Activated CD4-positive, alpha-beta T cell treated with anti-CD3 and anti-CD28 coated beads, Interleukin-2, amount 50 U/mL, for 24 hours (primary cell): ENCODE results near the gene WDR36.

Experiments
- DNase-seq, 2 donors: peaks; one replicate each; pipeline ENCODE4 v3.0.0-alpha.2; 2020; ENCODE audit warnings: low read depth in 1 of 2, low spot score in 1 of 2

Gene WDR36

DNA sequence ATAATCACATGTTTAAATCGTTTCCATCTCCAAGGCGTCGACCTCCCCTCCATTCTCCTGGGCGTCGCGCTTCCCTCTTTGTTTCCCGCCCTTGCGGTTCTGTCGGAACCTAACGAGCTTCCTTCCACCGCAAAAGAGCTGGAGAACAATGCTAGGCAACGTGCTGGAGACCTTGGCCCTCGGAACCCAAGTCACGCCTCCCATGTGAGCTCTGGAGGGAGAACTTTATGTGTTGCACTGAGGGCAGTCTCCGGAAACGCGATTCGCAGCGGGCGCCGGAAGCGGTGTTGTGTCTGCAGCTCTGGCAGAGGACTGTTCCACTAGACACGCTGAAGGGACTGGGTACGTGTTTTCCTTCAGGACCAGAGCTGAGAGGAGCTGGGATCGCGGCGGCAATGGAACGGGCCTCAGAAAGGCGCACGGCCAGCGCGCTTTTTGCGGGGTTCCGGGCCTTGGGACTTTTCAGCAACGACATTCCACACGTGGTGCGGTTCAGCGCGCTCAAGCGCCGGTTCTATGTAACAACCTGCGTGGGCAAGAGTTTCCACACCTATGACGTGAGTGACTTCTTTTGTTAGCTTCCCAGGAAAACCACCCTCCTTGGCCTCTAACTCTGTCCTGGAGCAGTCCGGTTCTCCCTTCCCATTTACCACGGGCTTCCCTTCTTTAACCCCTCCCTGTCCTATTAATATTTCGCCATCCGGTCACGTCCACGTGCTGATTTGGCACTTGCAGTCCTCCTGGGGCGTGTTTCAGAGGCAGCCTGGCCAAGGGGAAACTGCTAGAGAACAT is at the start of gene WDR36:
Gene WDR36, plus strand, starts transcription at position 287 of the 792 bp plus-strand sequence. Its CDS starts 109 bp downstream, at position 396.
- peak; percentile 82 to 90 for DNase-seq

DNA sequence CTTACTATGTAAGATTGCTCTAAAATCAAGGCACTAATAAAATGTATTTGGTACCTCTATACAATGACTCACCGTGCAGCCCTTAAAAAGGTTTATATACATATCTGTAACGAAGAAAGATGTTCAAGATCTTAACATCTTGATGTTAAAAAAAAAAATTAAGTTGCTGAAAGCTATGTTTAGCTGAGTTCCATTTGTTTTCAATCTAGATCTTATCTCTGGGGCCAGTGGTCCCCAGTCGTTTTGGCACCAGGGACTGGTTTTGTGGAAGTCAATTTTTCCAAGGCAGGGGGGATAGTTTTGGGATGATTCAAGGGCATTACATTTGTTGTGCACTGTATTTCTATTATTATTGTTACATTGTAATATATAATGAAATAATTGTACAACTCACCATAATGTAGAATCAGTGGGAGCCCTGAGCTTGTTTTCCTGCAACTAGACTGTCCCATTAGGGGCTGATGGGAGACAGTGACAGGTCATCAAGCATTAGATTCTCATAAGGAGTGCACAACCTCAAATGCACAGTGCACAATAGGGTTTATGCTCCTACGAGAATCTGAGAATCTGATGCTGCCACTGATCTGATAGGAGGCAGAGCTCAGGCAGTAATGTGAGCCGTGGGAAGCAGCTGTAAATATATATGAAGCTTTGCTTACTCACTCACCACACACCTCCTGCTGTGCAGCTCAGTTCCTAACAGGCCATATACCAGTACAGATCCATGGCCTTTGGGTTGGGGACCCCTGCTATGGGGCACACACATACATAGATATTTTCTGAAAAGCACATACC is 48.2 kb upstream of the WDR36 start:
- DNase-seq = no peak

DNA sequence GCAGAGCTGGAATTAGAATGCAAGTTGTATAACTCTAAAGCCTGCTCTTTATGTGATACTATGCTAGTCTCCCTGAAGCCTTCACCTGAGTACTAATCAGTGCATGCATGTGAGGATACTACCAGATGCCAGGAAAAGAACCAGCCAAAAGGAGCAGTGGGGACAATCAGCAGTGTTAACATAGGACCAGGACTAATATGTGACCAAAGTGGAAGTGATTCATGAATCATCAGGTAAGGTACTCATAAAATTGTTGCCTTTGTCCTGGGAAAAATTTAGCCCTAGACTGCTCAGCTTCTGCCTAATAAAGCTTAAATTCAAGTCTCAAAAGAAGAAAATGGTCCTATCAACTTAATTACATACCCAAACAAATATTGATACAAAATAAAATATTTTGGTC is 34.1 kb upstream of the WDR36 start:
- no peak for DNase-seq

DNA sequence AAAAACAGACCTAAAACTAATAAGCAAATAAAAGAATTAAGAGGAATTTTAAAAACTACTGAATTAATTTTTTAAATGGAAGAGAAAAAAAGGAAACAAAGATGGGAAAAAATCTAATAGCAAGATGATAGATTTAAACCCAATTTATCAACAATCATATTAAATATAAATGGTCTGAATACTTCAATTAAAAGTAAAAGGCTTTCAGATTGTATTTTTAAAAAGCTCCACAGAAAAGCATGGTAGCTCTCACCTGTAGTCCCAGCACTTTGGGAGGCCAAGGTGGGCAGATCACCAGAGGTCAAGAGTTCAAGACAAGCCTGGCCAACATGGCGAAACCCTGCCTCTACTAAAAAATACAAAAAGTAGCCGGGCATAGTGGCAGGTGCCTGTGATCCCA is 32.0 kb upstream of the WDR36 start:
- no peak for DNase-seq

DNA sequence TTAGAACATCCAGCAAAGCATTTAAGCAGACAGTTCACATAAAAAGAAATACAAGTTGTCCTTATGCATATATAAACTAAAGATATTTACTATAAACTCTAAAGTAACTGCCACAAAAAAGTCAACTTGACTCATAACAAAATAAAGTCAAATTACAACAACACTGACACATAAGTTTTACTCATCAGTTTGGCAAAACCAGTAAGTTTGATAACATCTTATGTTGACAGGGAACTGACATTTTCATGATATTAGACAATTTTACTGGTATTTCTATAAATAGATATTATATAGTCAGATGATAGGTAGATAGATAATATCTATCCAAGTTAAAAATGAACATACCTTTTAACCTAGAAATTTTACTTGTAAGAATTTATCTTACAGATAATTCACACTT is 30.5 kb upstream of the WDR36 start:
- no peak for DNase-seq

DNA sequence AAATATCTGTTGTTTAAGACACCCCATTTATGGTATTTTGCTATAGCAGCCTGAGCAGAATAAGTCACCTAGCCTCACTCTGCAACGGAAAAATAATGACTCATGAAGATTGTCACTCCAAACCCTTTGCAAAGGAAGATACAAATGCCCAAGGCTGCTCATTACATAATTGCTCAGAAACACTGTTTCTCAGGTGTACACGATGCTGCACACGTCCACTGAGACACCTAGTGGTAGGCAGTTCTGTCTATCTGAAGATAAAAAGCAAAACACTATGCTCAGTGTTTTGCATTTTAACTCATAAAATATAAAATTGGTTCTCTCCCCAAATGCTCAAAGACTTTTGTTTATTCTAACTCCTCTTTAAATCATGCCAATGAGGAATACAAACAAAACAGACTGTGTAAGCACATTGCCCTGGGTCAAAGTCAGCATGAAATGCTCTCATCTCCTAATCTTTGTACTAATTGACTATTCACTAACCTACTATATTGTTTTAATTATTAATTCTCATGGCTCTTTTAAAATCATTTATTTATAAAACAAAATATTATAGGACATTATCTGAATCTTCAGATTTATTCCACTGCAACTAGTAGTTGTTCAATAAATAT is 28.3 kb upstream of the WDR36 start:
- DNase-seq = no peak

DNA sequence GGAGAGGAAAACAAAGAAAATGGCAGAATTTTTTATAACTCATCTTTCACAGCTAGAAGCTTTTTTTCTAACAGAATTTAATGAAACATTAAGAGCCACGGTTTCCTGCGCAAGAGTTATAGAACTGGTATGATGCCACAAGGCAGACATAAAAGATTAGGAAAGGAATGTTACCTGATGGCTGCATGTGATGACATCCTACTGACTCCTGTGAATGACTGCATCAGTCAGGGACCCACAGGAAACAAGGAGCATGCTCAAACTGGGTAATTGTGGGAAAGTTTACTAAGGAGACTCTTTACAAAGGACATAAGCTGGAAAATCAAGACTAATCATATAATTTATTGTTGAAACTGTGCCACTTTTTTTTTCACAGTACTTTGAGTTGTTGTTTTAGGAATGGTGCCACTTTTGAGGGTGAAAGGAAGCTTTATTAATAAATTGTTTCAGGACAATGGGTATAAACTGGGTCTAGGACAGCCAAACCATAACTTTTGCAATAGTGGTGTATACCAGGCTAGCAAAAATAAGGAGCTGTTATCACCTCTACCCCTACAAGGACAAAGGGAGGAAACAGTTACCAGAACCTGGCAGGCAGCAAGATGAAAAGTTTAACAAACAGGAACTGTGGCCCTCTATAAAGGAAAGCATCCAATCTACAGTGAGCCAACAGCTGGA is 25.7 kb upstream of the WDR36 start:
- DNase-seq = no peak

DNA sequence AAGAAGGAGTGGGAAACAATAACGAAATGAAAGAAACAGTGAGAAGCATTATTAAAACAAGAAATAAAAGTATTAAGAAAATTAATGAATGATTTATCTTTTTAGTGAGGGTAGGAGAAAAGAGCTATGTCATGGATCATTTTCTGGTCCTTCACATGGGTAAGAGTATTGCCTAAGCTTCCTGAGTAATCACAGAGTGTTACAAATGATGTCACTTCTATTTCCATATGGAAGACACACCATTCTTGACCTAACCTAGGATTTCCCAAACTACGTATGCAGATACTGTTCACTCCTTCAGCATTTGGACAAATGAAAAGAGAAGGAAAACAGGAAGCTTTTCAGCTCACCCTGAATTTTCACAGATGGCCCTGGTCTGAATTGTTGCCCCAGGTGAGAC is 23.9 kb upstream of the WDR36 start:
- no peak for DNase-seq

DNA sequence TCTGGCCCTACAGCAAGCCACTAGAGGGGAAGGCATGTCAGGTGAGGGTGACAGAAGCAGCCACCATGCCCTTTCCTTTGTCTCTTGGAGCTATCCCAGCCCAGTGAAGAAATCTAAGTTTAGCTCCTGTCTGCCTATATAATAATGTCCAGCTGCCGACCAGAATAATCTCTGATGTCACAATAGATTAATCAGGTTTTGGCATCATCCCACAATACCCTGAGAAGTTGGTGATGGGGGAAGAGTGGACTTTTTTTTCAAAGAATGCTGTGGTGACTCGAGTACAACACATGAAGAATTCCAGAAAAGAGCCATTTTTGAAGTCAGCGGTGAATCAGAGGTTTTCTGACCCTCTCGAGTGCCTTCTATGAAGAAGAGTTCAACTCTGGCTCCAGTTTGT is 22.3 kb upstream of the WDR36 start:
- no peak for DNase-seq

DNA sequence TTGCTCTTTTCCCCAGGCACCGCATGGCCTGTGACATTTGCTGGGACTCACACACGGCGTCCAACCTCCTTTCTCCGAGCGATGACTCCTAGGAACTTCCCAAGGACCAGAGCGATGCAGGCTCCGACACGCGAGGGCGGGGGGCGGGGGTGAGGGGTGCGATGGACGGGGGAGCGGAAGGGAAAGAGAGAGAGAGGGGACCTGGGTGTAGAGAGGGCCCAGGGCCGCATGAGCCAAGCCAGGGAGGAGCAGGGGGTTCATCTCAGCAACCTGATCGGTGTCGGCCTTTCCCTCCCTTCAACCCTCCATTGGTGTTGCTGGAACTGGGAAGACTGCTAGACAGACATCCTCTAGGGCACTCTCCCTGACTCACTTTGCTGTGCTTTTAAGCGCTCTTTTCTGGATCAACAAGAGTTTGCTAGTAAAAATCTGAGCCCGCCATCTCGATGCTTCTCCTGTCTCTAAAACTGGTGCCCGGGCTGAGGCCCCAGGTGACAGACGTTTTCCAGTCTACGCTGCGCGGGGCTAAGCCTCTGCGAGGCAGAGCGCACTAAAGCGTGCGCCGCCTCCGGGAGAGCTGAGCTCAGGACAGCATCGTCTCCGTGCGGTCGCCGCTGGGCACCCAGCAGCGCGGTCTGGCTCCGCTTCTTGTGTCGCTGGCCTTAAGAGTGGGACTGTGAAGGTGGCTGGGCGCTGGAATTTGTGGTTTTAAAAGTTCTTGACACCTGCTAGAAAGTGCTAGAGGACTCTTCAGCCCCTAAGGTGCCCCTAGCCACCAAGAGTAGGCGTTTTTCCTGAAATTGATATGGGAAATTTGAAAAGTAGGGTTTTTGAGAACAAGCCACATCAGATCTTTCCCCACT is 21.6 kb upstream of the WDR36 start:
- no peak for DNase-seq

DNA sequence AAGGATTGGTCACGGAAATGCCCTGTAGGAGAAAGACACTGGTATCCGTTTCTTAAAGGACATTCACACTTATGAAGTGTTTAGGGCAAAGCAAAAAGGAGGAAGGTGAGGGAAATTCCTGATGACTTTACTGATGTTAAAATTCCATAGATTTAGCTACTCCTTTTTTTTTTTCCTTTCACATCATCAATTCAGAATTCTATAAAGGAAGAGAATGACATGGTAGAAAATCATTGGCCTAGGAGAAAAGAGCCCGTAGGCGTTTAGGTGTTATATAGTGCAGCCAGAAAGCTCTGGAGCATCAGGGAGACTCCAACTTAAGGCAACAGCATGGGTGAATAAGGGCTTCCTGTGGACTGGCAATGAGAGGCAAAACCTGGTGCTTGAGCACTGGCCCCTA is 20.7 kb upstream of the WDR36 start, which contains the start of gene TSLP:
Gene TSLP, plus strand, starts transcription at position 301 of the 400 bp plus-strand sequence. CDS start 178 bp downstream, outside the sequence.
- no peak for DNase-seq

DNA sequence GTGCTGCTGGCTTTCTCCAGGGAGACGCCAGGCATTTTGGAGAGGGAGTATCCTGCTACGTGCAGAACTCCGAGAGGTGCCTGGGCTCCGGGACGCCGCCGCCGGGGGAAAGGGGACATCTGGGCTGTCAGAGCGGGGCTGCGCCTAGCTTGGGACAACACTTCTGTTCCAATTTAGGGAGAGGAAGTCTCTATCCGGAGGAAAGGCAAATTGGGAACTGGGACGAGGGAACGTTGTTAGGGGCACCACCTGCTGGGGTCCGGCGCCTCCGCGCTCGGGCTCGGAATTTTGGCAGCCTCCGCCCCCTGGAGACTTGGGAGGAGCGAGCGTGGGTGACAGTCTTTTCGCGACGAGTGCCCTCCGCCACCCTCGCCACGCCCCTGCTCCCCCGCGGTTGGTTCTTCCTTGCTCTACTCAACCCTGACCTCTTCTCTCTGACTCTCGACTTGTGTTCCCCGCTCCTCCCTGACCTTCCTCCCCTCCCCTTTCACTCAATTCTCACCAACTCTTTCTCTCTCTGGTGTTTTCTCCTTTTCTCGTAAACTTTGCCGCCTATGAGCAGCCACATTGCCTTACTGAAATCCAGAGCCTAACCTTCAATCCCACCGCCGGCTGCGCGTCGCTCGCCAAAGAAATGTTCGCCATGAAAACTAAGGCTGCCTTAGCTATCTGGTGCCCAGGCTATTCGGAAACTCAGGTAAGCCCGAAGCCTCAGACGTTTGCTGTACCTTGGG is 19.0 kb upstream of the WDR36 start:
- DNase-seq = peak in 1 of 2 donors; percentile 35

DNA sequence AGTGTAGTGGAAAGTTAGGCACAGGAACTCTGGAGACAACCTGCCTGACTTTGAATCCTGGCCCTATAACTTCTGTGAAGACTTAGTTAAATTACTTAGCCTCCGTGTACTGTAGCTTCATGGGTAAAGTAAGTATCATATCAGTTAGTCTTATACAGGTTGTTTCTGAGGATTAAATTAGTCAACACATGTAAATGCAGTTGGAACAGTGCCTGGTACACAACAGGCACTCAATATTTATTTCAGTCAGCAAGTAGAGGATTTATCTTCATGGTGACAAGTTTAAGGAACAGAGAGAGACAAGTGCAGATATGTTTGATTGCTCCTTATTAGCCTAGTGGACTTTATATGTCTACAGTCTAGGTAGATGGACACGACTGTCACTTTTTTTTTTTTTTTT is 17.9 kb upstream of the WDR36 start:
- DNase-seq = no peak

DNA sequence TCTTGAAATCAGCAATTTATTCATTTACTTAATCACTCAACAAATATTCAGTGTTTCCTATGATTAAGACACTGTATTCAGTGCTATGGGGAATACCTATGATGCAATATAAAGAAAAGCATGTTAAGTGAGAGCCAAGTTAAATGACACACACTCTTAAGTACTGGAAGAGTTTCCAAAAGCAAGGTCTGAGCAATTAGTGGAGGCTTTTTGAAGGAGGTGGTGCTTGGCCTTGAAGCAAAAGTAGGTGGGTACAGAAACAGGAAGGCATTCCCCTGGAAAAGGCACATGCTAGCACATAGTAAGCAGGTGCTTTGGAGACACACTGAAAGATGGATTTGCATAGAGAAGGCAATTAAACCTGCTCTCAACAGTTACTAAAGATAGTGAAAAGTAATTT is 16.6 kb upstream of the WDR36 start:
- DNase-seq = no peak

DNA sequence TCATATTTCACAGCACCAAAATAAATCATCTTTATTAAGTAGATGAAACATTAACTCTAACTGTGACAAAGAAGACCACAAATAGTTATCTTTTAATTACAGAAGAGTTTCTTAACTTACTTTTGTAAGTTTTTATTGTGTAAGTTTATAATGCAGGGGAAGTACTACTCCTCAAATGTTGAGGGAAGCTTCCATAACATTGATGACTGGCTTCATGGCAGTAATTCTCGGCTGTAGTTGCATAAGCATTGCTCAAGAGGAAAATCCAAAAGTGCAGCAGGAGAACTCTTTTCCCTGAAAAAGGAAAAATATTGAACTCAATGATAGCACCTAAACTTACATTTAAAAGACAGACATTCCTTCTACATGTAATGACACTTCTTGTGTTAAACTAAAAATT is 16.1 kb upstream of the WDR36 start:
- DNase-seq = no peak

DNA sequence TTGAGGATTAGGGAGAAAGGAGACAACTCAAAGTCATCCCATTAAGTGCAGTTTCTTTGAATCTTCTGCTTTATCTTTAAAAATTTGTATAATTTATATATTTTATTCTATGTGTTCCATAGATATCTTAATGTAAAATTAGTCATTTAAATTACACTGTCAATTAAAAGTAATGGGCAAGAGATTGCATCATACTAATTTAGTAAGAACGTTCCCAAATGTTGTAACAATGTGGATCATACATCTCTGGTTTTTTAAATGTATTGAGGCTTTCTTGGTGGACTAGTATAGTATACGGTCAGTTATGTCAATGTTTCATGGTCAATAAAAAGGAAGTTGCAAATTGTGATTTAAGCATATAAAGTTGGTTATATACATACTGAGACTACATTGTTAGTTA is 14.5 kb upstream of the WDR36 start:
- no peak for DNase-seq

DNA sequence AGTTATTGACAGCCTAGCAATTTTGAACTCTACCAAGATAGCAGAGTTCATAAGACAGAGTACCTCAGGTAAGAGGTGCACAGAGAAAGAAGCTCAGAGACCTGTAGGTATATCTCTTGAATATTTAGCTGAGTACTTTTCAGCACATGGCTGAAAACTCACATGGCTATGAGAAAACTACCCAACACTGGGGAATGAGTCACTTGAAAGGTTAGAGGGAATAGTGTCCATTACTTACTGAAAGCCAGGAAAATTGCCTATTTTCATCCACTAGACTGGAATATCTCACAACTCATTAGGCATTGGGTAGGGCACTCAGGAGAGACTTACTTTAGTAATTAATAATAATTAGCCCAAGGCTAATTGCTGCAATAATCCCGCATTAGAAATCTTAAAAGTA is 12.3 kb upstream of the WDR36 start:
- no peak for DNase-seq

DNA sequence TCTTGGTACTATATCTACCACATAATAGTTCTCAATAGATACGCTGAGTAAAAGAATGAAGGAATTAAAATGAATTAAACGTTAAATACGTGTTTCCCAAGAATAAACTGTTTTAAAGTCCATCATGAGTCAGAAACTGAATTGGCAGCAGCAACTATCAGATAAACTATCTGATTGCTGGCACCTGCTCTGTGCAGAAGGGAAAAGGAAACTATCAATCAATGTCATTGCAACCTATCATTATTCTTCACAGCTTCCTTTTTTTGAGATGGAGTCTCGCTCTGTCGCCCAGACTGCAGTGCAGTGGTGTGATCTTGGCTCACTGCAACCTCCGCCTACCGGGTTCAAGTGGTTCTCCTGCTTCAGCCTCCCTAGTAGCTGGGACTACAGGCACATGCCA is 8.8 kb upstream of the WDR36 start:
- no peak for DNase-seq

DNA sequence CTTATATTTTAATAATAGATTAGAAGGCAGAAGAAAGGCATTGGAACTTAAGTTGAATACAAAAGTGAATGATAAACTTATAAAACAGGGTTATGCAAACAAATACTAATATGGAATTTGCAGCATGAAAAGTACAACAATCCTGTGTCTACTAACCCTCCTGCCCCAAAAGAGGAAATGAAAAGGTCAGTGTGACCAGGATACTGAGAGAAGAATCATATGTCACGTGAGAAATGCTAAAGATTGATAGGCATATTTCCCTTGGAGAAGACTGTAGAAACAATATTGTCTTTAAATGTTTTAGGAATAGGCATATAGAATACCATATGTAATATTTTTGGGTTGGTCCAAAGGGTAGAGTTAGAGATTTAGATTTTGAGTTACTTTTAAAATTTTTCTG is 3.8 kb downstream of the WDR36 start:
- DNase-seq = no peak
